A549 (cell line): Measurements from ENCODE around the gene HRK. TPM values are rescaled to one million over a fixed set of nuclear protein-coding genes. Genes with fewer than 3 reads are reported as not detected.

Source experiments
- ATAC-seq, 2 experiments: fragments of 200-7000 bp in 1 of 2; fragments of >200 bp in 1 of 2; cut with Nextera tagmentation in 1 of 2; cut with Tn5 transposase in 1 of 2; 3 replicates each; pipeline versions ENCODE4 v1.8.0 to v1.9.1; 2018 to 2020; ENCODE audit warnings: mild to moderate bottlenecking in 1 of 2, moderate library complexity in 1 of 2
- CTCF ChIA-PET: fragments of 300-600 bp; sonication (Branson Sonifier 250); formaldehyde crosslinking; extraction: SDS; loops from one replicate; lab custom pipeline; 2021; ENCODE audit warnings: antibody characterized with exemption, inconsistent platforms; lab: Yijun Ruan, JAX
- POLR2A ChIA-PET: fragments of 350-600 bp; formaldehyde crosslinking; extraction: SDS; loops from one replicate; lab custom pipeline; 2021; ENCODE audit warnings: antibody characterized with exemption, inconsistent platforms; lab: Yijun Ruan, JAX
- DNase-seq, 2 experiments: peaks; one replicate each; pipeline versions ENCODE4 v3.0.0 to v3.0.0-alpha.2; 2011 to 2016; ENCODE audit warnings: low read depth in 1 of 2, low spot score in 1 of 2
- FAIRE-seq: peaks from 2 replicates; lab custom pipeline; 2011; peaks lifted over from hg19 to GRCh38; lab: Jason Lieb, UNC
- H3K27ac ChIP-seq, 2 experiments: fragments of >200 bp; sonication (Bioruptor Twin); formaldehyde crosslinking; 3 replicates each; pipeline ENCODE4 v1.5.1; 2016 to 2017
- H3K4me1 ChIP-seq: fragments of >200 bp; sonication (Bioruptor Twin); formaldehyde crosslinking; 3 replicates; pipeline ENCODE4 v1.6.1; 2016
- H3K4me2 ChIP-seq: fragments of >200 bp; sonication (Bioruptor Twin); formaldehyde crosslinking; 3 replicates; pipeline ENCODE4 v1.6.1; 2016
- H3K4me3 ChIP-seq: fragments of >200 bp; sonication (Bioruptor Twin); formaldehyde crosslinking; 3 replicates; pipeline ENCODE4 v1.5.1; 2016
- H3K9me3 ChIP-seq: fragments of >200 bp; sonication (Bioruptor Twin); formaldehyde crosslinking; 3 replicates; pipeline ENCODE4 v1.6.1; 2016
- ATOH8 ChIP-seq: fragments of 250-450 bp; sonication (Bioruptor Pico); IDR thresholded peaks from 2 replicates; pipeline ENCODE4 v1.5.0; 2020; ENCODE audit warnings: low read depth, mild to moderate bottlenecking, moderate library complexity
- BCL3 ChIP-seq: fragments of >200 bp; sonication (Bioruptor Twin); formaldehyde crosslinking; IDR thresholded peaks from 3 replicates; pipeline ENCODE4 v1.6.1; 2016
- CBX2 ChIP-seq: fragments of 200-600 bp; sonication (generic); IDR thresholded peaks from 2 replicates; pipeline ENCODE4 v1.6.1; 2016; ENCODE audit warnings: low read depth, mild to moderate bottlenecking, borderline replicate concordance
- CTCF ChIP-seq: fragments of >200 bp; sonication (Bioruptor Twin); formaldehyde crosslinking; IDR thresholded peaks from 3 replicates; pipeline ENCODE4 v1.5.1; 2016
- EHF ChIP-seq: fragments of 250-450 bp; sonication (Bioruptor Pico); IDR thresholded peaks from 2 replicates; pipeline ENCODE4 v1.5.0; 2020; ENCODE audit warnings: mild to moderate bottlenecking
- EHMT2 ChIP-seq: fragments of 200-600 bp; sonication (generic); IDR thresholded peaks from 2 replicates; pipeline ENCODE4 v1.6.1; 2016; ENCODE audit warnings: antibody characterized with exemption, low read depth, mild to moderate bottlenecking, moderate library complexity
- EP300 ChIP-seq, 2 experiments: fragments of >200 bp; sonication (Bioruptor Twin); formaldehyde crosslinking; IDR thresholded peaks; 2 replicates in 1 of 2; 3 replicates in 1 of 2; pipeline ENCODE4 v1.6.1; 2016 to 2017
- ESRRA ChIP-seq: fragments of 150-350 bp; IDR thresholded peaks from 2 replicates; pipeline ENCODE4 v1.6.1; 2014; ENCODE audit warnings: mild to moderate bottlenecking, low read length, borderline replicate concordance
- FOSB ChIP-seq: fragments of 250-450 bp; sonication (Bioruptor Pico); IDR thresholded peaks from 2 replicates; pipeline ENCODE4 v1.5.0; 2020; ENCODE audit warnings: mild to moderate bottlenecking, moderate library complexity
- FOSL2 ChIP-seq, 2 experiments: fragments of 450-650 bp in 1 of 2; fragments of >200 bp in 1 of 2; sonication (Bioruptor Twin) in 1 of 2; formaldehyde crosslinking; IDR thresholded peaks; 2 replicates each; pipeline versions ENCODE4 v1.5.0 to v1.6.1; 2016 to 2020; ENCODE audit warnings: mild to moderate bottlenecking in 1 of 2, moderate library complexity in 1 of 2
- FOXS1 ChIP-seq: fragments of 250-450 bp; sonication (Bioruptor Pico); IDR thresholded peaks from 2 replicates; pipeline ENCODE4 v1.5.0; 2020; ENCODE audit warnings: mild to moderate bottlenecking, moderate library complexity
- GATA3 ChIP-seq: IDR thresholded peaks from 2 replicates; pipeline ENCODE4 v1.6.1; 2012; ENCODE audit warnings: borderline replicate concordance
- HDAC2 ChIP-seq: fragments of 200-600 bp; sonication (generic); IDR thresholded peaks from 2 replicates; pipeline ENCODE4 v1.6.1; 2016
- HOXB13 ChIP-seq: fragments of 250-450 bp; sonication (Bioruptor Pico); IDR thresholded peaks from 2 replicates; pipeline ENCODE4 v1.5.0; 2020; ENCODE audit warnings: low read depth, mild to moderate bottlenecking, moderate library complexity
- JUN ChIP-seq, 2 experiments: fragments of >200 bp; sonication (Bioruptor Twin); formaldehyde crosslinking; IDR thresholded peaks; 2 replicates in 1 of 2; 3 replicates in 1 of 2; pipeline ENCODE4 v1.6.1; 2016 to 2017
- KDM5A ChIP-seq: fragments of 200-600 bp; sonication (generic); IDR thresholded peaks from 2 replicates; pipeline ENCODE4 v1.6.1; 2016; ENCODE audit warnings: antibody characterized with exemption, mild to moderate bottlenecking
- NR3C1 ChIP-seq: fragments of >200 bp; sonication (Bioruptor Twin); formaldehyde crosslinking; IDR thresholded peaks from 3 replicates; pipeline ENCODE4 v1.6.1; 2017
- POLR2AphosphoS2 ChIP-seq: conservative IDR thresholded peaks from 2 replicates; pipeline ENCODE4 v1.6.1; 2012; ENCODE audit warnings: low read length, improper control_type of control experiment, inconsistent platforms
- RAD21 ChIP-seq, 2 experiments: fragments of >200 bp in 1 of 2; sonication (Bioruptor Twin) in 1 of 2; formaldehyde crosslinking in 1 of 2; IDR thresholded peaks in 1 of 2; conservative IDR thresholded peaks in 1 of 2; 2 replicates in 1 of 2; 3 replicates in 1 of 2; pipeline ENCODE4 v1.6.1; 2012 to 2018; ENCODE audit warnings: inconsistent platforms in 1 of 2
- REST ChIP-seq: fragments of 200-600 bp; sonication (generic); IDR thresholded peaks from 2 replicates; pipeline ENCODE4 v1.6.1; 2016; ENCODE audit warnings: antibody characterized with exemption, mild to moderate bottlenecking, moderate library complexity
- RFX5 ChIP-seq: fragments of 450-650 bp; IDR thresholded peaks from 2 replicates; pipeline ENCODE4 v1.7.1; 2014; ENCODE audit warnings: antibody characterized with exemption, mild to moderate bottlenecking, moderate library complexity
- TFCP2L1 ChIP-seq: fragments of 250-450 bp; sonication (Bioruptor Pico); IDR thresholded peaks from 2 replicates; pipeline ENCODE4 v1.5.0; 2021; ENCODE audit warnings: mild to moderate bottlenecking
- TP53 ChIP-seq: fragments of 250-450 bp; sonication (Bioruptor Pico); IDR thresholded peaks from 2 replicates; pipeline ENCODE4 v1.5.0; 2021; ENCODE audit warnings: mild to moderate bottlenecking, moderate library complexity
- ZFP36 ChIP-seq: fragments of 450-650 bp; IDR thresholded peaks from 2 replicates; pipeline ENCODE4 v1.6.1; 2014; ENCODE audit warnings: borderline replicate concordance; ENCODE audit not compliant: partially characterized antibody
- ZSCAN20 ChIP-seq: fragments of 250-450 bp; sonication (Bioruptor Pico); IDR thresholded peaks from 2 replicates; pipeline ENCODE4 v1.8.0; 2022; ENCODE audit warnings: mild to moderate bottlenecking, moderate library complexity
- WGBS: methylation state at CpG from one replicate; pipeline ENCODE4 v1.1.6; 2017; ENCODE audit errors: missing lambda C conversion rate; 5-methylcytosine and 5-hydroxymethylcytosine counted together
- polyA plus RNA-seq, 4 experiments: library from polyadenylated mRNA; depleted of rRNA in 3 of 4; stranded (reverse); fragments of >200 nt; fragmentation: RNase III in 1 of 4; extraction: RNeasy Plus Mini Kit Qiagen cat#74134 plus additional on column Dnase treatment in 1 of 4; gene quantifications; 2 replicates in 3 of 4; 3 replicates in 1 of 4; pipeline ENCODE4 v1.2.3, GENCODE V29; 2011 to 2017
- TF ChIP-seq, protein P1 (sequence below): fragments of 450-650 bp; IDR thresholded peaks from 2 replicates; pipeline ENCODE4 v1.6.1; 2014; ENCODE audit warnings: antibody characterized with exemption

Gene HRK
- polyA plus RNA-seq, 2 of the 4 experiments (the other 2 are of a cell fraction) = 0.13 to 0.34 TPM

- H3K4me2 ChIP-seq = no peak overlapping the region
- no peak overlapping the region for H3K4me3 ChIP-seq
- ChIA-PET POLR2A (no interaction called here), CTCF (no interaction called here)
- no peaks in the 10 kb centered on the region for H3K9me3 ChIP-seq
- no peak overlapping the region for H3K27ac ChIP-seq
- no peak for TF ChIP-seq FOXS1
- TF ChIP-seq POLR2AphosphoS2 = no peak
- TF ChIP-seq ESRRA = no peak
- TF ChIP-seq RFX5 = no peak
- TF ChIP-seq ZSCAN20 (CRISPR knock-in tag) = no peak
- TF ChIP-seq ZFP36 = no peak
- TF ChIP-seq EHMT2 = no peak
- TF ChIP-seq EP300 (IDR thresholded peaks at IDR 0.05) = no peak
- no peak for TF ChIP-seq REST
- no peak for TF ChIP-seq KDM5A
- no peak for TF ChIP-seq FOSL2 (IDR thresholded peaks at IDR 0.05)
- no peak for TF ChIP-seq FOSL2 (CRISPR knock-in tag; IDR thresholded peaks at IDR 0.05)
- TF ChIP-seq EHF = no peak
- no peak for TF ChIP-seq GATA3
- no peak for TF ChIP-seq HDAC2
- no peak for TF ChIP-seq FOSB (CRISPR knock-in tag)
- TF ChIP-seq CBX2 = no peak
- TF ChIP-seq TP53 = no peak
- TF ChIP-seq ATOH8 = no peak
- ATAC-seq = no peak
- DNase-seq = no peak
- H3K4me1 ChIP-seq = peaks cover 3% of the 10 kb centered on the region; the same call in 1 of the 3 replicates
- WGBS = 82% methylated on average over 17 of the region's 18 CpGs
- no peak for FAIRE-seq
Observed at GRCh38 chr12:116808113-116809105, 72.8 kb downstream of the HRK start.

DNA sequence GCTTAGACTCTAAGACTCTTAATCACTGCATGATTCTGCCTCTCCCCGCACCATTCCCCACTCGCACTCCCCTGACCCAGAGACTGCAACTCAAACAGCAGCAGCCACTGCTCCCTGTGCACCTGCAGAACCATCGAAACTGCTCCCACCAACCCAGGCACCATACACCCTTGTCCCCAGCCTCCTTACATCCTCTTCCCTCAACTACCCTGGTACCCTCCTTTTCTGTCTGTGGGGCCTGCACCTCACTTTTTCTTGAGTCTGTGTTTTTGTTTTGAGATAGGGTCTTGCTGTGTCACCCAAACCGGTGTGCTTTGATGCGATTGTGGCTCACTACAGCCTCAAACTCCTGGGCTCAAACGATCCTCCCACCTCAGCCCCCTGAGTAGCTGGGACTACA, 73.7 kb downstream of the HRK start:
- H3K27ac ChIP-seq = no peak overlapping the region
- no peak for DNase-seq
- TF ChIP-seq NR3C1 (no peak), RAD21 (conservative IDR thresholded peaks at IDR 0.05 in 1 of 2, IDR thresholded peaks at IDR 0.05 in 1 of 2) (no peak), FOSB (CRISPR knock-in tag) (no peak), TFCP2L1 (CRISPR knock-in tag) (no peak), FOXS1 (no peak), HOXB13 (CRISPR knock-in tag) (no peak), JUN (IDR thresholded peaks at IDR 0.05) (no peak), BCL3 (no peak), CTCF (no peak), EHF (no peak), FOSL2 (IDR thresholded peaks at IDR 0.05) (no peak), FOSL2 (CRISPR knock-in tag; IDR thresholded peaks at IDR 0.05) (no peak), HDAC2 (no peak)
- TF ChIP-seq, protein P1, sequence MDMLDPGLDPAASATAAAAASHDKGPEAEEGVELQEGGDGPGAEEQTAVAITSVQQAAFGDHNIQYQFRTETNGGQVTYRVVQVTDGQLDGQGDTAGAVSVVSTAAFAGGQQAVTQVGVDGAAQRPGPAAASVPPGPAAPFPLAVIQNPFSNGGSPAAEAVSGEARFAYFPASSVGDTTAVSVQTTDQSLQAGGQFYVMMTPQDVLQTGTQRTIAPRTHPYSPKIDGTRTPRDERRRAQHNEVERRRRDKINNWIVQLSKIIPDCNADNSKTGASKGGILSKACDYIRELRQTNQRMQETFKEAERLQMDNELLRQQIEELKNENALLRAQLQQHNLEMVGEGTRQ = no peak
- FAIRE-seq = no peak
- ChIA-PET CTCF (no interaction called here), POLR2A (no interaction called here)
- H3K4me1 ChIP-seq = no peaks in the 10 kb centered on the region
- H3K4me3 ChIP-seq = no peak overlapping the region
- no peak overlapping the region for H3K4me2 ChIP-seq
- no peak for ATAC-seq
- 81% methylated on average over 6 of the region's 6 CpGs for WGBS
- H3K9me3 ChIP-seq = no peaks in the 10 kb centered on the region
